Ammon's horn (tissue), 1 donor: Measurements from ENCODE around the gene FGD2.
"Not testable (repeated sequence)": the region's sequence is repeated elsewhere in the genome, so short reads cannot be mapped to it uniquely, and the experiment has no call there.

Experiments used
- DNase-seq: peaks from one replicate; pipeline ENCODE4 v3.0.0-alpha.2; 2016; ENCODE audit warnings: low spot score

Gene FGD2

GRCh38 chr6:37058984-37059343 is 53.5 kb downstream of the FGD2 start:
- DNase-seq: not testable (repeated sequence)

GRCh38 chr6:37059344-37060194 is 54.1 kb downstream of the FGD2 start:
- DNase-seq: peak; percentile 68

- DNase-seq: no peak
Observed at GRCh38 chr6:37060195-37060559, 54.7 kb downstream of the FGD2 start.

GRCh38 chr6:37061157-37061804 is 55.8 kb downstream of the FGD2 start:
- DNase-seq: peak; percentile 74

GRCh38 chr6:37062424-37062823 is 57.0 kb downstream of the FGD2 start:
- DNase-seq: no peak

GRCh38 chr6:37068356-37069270 is 63.2 kb downstream of the FGD2 start:
- no peak for DNase-seq

GRCh38 chr6:37069639-37070038 is 64.2 kb downstream of the FGD2 start:
- no peak for DNase-seq

GRCh38 chr6:37072526-37072925 is 67.1 kb downstream of the FGD2 start:
- no peak for DNase-seq

GRCh38 chr6:37074053-37074827 is 68.8 kb downstream of the FGD2 start:
- DNase-seq: no peak

- DNase-seq: no peak
Observed at GRCh38 chr6:37077191-37077904, 71.9 kb downstream of the FGD2 start.

- DNase-seq: no peak
Observed at GRCh38 chr6:37077905-37078296, 72.4 kb downstream of the FGD2 start.
